Measurements from ENCODE around the gene CTDP1. TPM values are rescaled to one million over a fixed set of nuclear protein-coding genes. Genes with fewer than 3 reads are reported as not detected.

The CTDP1 gene
- total RNA-seq, 1 donor: 20.7 TPM

GRCh38 chr18:79659733-79660132 lies 19.9 kb upstream of the CTDP1 start:
- H3K4me3 ChIP-seq (ENCODE audit: low read depth, low read length): no peak overlapping the region
- no peak for TF ChIP-seq CTCF (IDR thresholded peaks at IDR 0.05; ENCODE audit: insufficient read depth, low read depth, low read length)
- no peak for DNase-seq (ENCODE audit: low read depth)

DNA sequence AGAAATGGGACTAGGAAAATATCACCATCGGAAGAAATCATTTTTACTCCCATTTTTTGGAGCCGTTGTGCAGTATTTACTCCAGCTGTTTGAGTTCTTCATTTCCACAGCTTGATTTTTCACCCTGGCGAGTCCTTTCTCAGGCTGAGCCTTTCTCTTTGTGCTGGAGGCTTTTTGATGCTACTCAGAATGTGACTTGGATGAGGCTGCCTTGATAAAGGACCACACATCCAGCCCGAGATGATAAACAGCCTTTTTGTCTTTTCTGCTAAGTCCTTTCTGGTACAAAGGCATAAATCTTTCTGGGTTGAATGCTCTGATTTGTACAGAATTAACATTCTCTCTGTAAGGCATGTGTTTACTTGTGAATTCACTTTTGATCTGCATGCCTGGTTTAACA lies 17.6 kb upstream of the CTDP1 start:
- no peak for DNase-seq (ENCODE audit: low read depth)
- no peak overlapping the region for H3K4me3 ChIP-seq (ENCODE audit: low read depth, low read length)
- no peak for TF ChIP-seq CTCF (IDR thresholded peaks at IDR 0.05; ENCODE audit: insufficient read depth, low read depth, low read length)

DNA sequence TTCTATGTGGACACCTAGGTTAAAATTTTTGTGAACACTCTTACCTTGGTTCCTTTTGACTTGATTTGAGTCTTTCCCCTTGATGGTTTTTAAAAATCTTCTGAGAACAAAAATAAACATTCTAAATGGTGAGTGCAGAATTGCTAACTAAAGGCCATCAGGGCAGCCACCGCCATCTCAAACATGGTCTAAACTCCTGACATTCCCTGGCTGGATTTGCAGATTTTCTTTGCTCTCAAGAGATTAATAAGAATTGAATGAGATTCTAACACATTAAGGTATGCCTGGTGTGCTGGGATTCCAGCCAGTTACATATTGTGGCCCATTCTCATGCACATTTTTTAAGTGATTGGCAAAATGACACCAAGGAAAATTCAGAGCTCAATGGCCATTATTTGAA lies 17.2 kb upstream of the CTDP1 start:
- no peak for TF ChIP-seq CTCF (IDR thresholded peaks at IDR 0.05; ENCODE audit: insufficient read depth, low read depth, low read length)
- DNase-seq (ENCODE audit: low read depth): no peak
- H3K4me3 ChIP-seq (ENCODE audit: low read depth, low read length): no peak overlapping the region

DNA sequence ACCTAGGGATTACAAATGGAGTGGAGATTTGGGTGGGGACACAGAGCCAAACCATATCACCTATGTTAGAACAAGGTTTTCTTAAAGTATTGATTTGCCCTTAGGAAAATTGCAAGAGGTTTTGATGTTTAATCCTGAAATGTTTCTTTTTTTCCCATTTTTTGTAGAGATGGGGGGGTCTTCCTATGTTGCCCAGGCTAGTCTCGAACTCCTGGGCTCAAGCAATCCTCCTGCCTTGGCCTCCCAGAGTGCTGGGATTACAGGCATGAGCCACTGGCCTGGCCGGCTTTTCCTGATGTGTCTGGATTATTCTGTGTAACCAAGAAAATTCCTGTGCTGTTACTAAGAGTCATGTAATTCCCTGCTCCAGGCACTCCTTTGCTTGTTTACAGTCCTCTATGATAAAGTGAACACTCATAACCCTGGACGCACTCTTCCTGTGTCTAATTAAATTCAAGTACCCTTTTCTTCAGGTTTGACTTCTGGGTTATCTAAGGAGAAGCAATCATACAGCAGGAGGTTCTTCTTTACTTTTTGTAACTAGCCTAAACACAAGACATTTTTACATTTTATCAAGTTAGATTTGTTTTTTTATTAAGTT lies 15.0 kb upstream of the CTDP1 start:
- H3K4me3 ChIP-seq (ENCODE audit: low read depth, low read length): no peak overlapping the region
- peak; percentile 84 for DNase-seq (ENCODE audit: low read depth)
- no peak for TF ChIP-seq CTCF (IDR thresholded peaks at IDR 0.05; ENCODE audit: insufficient read depth, low read depth, low read length)

GRCh38 chr18:79668203-79668602 lies 11.4 kb upstream of the CTDP1 start:
- H3K4me3 ChIP-seq (ENCODE audit: low read depth, low read length): no peak overlapping the region
- no peak for TF ChIP-seq CTCF (IDR thresholded peaks at IDR 0.05; ENCODE audit: insufficient read depth, low read depth, low read length)
- no peak for DNase-seq (ENCODE audit: low read depth)

DNA sequence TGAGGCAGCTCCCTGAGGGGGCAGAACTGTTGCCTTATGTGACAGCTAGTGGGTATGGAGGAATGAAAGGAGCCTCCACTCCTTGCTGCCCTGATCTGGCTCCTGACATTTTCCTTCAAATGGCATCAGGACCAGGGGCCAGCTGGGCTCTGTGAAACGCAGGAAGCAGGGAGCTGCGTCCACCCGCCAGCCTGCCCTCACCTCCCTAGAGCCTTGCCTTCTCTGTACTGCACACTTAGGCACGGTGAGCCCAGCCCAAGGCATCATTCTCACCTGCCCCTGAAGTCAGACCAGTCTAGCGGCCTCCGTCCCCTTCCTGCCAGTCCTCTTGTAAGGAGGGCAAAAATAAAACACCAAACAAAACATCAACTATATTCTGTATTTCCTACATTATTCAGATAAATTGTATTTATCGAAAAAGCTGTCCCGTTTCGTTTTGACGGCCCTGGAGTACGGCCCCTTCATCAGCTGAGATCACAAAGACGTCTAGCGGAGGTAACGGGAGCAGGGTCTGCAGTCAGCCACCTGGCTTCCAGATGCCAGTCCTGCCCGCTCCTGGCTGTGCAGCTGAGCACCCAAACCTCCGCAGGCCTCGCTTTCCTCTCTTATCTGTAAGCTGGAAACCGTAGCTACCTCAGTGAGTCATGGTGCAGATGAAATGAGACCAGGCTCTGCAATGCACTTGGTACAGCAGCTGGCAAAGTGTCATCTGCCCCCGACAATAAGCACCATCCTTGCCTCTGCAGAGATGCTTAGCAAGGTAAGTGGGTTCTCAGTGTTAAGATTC lies 6.9 kb upstream of the CTDP1 start:
- DNase-seq (ENCODE audit: low read depth): no peak
- no peak overlapping the region for H3K4me3 ChIP-seq (ENCODE audit: low read depth, low read length)
- no peak for TF ChIP-seq CTCF (IDR thresholded peaks at IDR 0.05; ENCODE audit: insufficient read depth, low read depth, low read length)

Data from fibroblast of villous mesenchyme (primary cell).